Endothelial cell of umbilical vein (primary cell): ENCODE results near the gene BEND3. TPM values are rescaled to one million over a fixed set of nuclear protein-coding genes. Genes with fewer than 3 reads are reported as not detected.

Source experiments
- BruUV-seq: library from RNA; stranded (reverse); fragments of 400-500 nt; replicated peaks from 2 replicates; lab custom pipeline; 2021; lab: Mats Ljungman, UMichigan
- CTCF ChIA-PET: fragments of 300-600, 350-600 bp; sonication (Branson Sonifier 250); formaldehyde crosslinking; loops from one replicate; lab custom pipeline; 2021; ENCODE audit warnings: antibody characterized with exemption, inconsistent platforms; lab: Charles Lee
- POLR2A ChIA-PET: fragments of 300-600, 350-600 bp; sonication (Branson Sonifier 250); formaldehyde crosslinking; loops from one replicate; lab custom pipeline; 2021; ENCODE audit warnings: antibody characterized with exemption, inconsistent platforms; lab: Charles Lee
- DNase-seq: peaks from one replicate; pipeline ENCODE4 v3.0.0-alpha.2; 2011; ENCODE audit warnings: low read depth, low spot score
- FAIRE-seq: peaks from 2 replicates; lab custom pipeline; 2011; peaks lifted over from hg19 to GRCh38; lab: Jason Lieb, UNC
- H2AFZ ChIP-seq: 2 replicates; pipeline ENCODE4 v1.6.0; 2012; ENCODE audit warnings: low read depth, low read length, control low read depth, inconsistent platforms
- H3K27ac ChIP-seq: 2 replicates; pipeline ENCODE4 v1.5.1; 2011; ENCODE audit warnings: low read depth, mild to moderate bottlenecking, control low read depth, low read length, moderate library complexity; ENCODE audit not compliant: insufficient read depth
- H3K27me3 ChIP-seq, 2 experiments: 2 replicates each; pipeline versions ENCODE4 v1.6.0 to v1.6.1; 2011; ENCODE audit warnings: low read length in 2 of 2, mixed read lengths in 1 of 2; ENCODE audit not compliant: control insufficient read depth in 2 of 2, insufficient read depth in 2 of 2
- H3K36me3 ChIP-seq, 2 experiments: 2 replicates in 1 of 2; 3 replicates in 1 of 2; pipeline ENCODE4 v1.5.1; 2011; ENCODE audit warnings: low read length in 2 of 2, mild to moderate bottlenecking in 1 of 2, moderate library complexity in 1 of 2; ENCODE audit not compliant: control insufficient read depth in 2 of 2, insufficient read depth in 2 of 2; ENCODE audit errors: extremely low read depth in 1 of 2
- H3K4me1 ChIP-seq: 3 replicates; pipeline ENCODE4 v1.5.1; 2011; ENCODE audit warnings: mild to moderate bottlenecking, low read length; ENCODE audit not compliant: control insufficient read depth, insufficient read depth; ENCODE audit errors: extremely low read depth
- H3K4me2 ChIP-seq: 2 replicates; pipeline ENCODE4 v1.6.1; 2011; ENCODE audit warnings: low read length, control low read depth, mixed read lengths; ENCODE audit not compliant: insufficient read depth
- H3K4me3 ChIP-seq, 3 experiments: fragments of 200-600 bp in 1 of 3; sonication (generic), shearing (Covaris generic) in 1 of 3; replicated peaks in 1 of 3; 2 replicates each; pipeline ENCODE4 v1.5.1; 2011 to 2016; ENCODE audit warnings: control low read depth in 3 of 3, low read length in 3 of 3, mild to moderate bottlenecking in 2 of 3, inconsistent platforms in 1 of 3, low read depth in 1 of 3, moderate library complexity in 1 of 3; ENCODE audit not compliant: insufficient read depth in 1 of 3
- H3K79me2 ChIP-seq: 2 replicates; pipeline ENCODE4 v1.6.0; 2012; ENCODE audit warnings: low read length, inconsistent platforms; ENCODE audit not compliant: control insufficient read depth, insufficient read depth
- H3K9ac ChIP-seq: replicated peaks from 2 replicates; pipeline ENCODE3; 2011; ENCODE audit warnings: low read length, control low read depth; ENCODE audit not compliant: insufficient read depth; ENCODE audit errors: extremely low read depth
- H3K9me1 ChIP-seq: replicated peaks from 3 replicates; pipeline ENCODE4 v1.6.0; 2011; ENCODE audit warnings: mild to moderate bottlenecking, low read length; ENCODE audit not compliant: control insufficient read depth, insufficient read depth; ENCODE audit errors: extremely low read depth
- H3K9me3 ChIP-seq: replicated peaks from 2 replicates; pipeline ENCODE4 v1.5.1; 2012; ENCODE audit warnings: low read length, inconsistent platforms; ENCODE audit not compliant: control insufficient read depth, insufficient read depth
- H4K20me1 ChIP-seq: replicated peaks from 2 replicates; pipeline ENCODE3; 2011; ENCODE audit warnings: mild to moderate bottlenecking, low read length; ENCODE audit not compliant: control insufficient read depth, insufficient read depth; ENCODE audit errors: extremely low read depth
- EZH2 ChIP-seq: IDR thresholded peaks from 2 replicates; pipeline ENCODE4 v1.6.1; 2012; ENCODE audit warnings: borderline replicate concordance, low read depth, mild to moderate bottlenecking, moderate library complexity, low read length, inconsistent platforms; ENCODE audit not compliant: severe bottlenecking
- FOS ChIP-seq: IDR thresholded peaks from 2 replicates; pipeline ENCODE4 v1.6.1; 2011; ENCODE audit warnings: mild to moderate bottlenecking, low read length, moderate library complexity, borderline replicate concordance; ENCODE audit not compliant: insufficient read depth
- GATA2 ChIP-seq: IDR thresholded peaks from 2 replicates; pipeline ENCODE4 v1.7.0; 2011; ENCODE audit warnings: low read depth, mild to moderate bottlenecking, moderate library complexity, mixed read lengths, low read length; ENCODE audit not compliant: insufficient read length, insufficient read depth
- JUN ChIP-seq: IDR thresholded peaks from 2 replicates; pipeline ENCODE4 v1.6.1; 2011; ENCODE audit warnings: borderline replicate concordance, low read depth; ENCODE audit not compliant: insufficient read length, insufficient read depth
- MYC ChIP-seq: IDR thresholded peaks from one replicate; pipeline ENCODE4 v1.6.1; 2011; ENCODE audit warnings: mild to moderate bottlenecking, low read depth, low read length
- POLR2A ChIP-seq: IDR thresholded peaks from 2 replicates; pipeline ENCODE4 v1.6.1; 2012; ENCODE audit warnings: low read depth, mild to moderate bottlenecking, control low read depth, low read length
- POLR2AphosphoS5 ChIP-seq: IDR thresholded peaks from 2 replicates; pipeline ENCODE4 v1.6.1; 2012; ENCODE audit warnings: low read depth, mild to moderate bottlenecking, control low read depth, low read length, moderate library complexity; ENCODE audit not compliant: insufficient read depth
- dilution Hi-C: fragments of 300-500 bp; cut with MboI; formaldehyde crosslinking; loops from one replicate; pipeline ENCODE4 v1.15.0; 2019; ENCODE audit warnings: low sequenced_read_pairs; ENCODE audit not compliant: extremely low pct_ligation_motif_present
- intact Hi-C: fragments of 100-400 bp; cut with micrococcal nuclease; formaldehyde crosslinking; loops from one replicate; pipeline ENCODE4 v1.10.0; 2022
- polyA plus RNA-seq, 4 experiments: library from polyadenylated mRNA; depleted of rRNA in 3 of 4; stranded (reverse) in 3 of 4; unstranded in 1 of 4; fragments of >200 nt; gene quantifications; 2 replicates each; pipeline versions ENCODE4 v1.2.1 to v1.2.3, GENCODE V29; 2011 to 2012; ENCODE audit warnings: missing spikeins in 1 of 4
- total RNA-seq: library from RNA; stranded (reverse); gene quantifications from 2 replicates; pipeline ENCODE4 v1.2.3, GENCODE V29; 2021
- TF ChIP-seq, protein P1 (sequence below): IDR thresholded peaks from 2 replicates; pipeline ENCODE4 v1.6.1; 2011; ENCODE audit not compliant: insufficient read depth, insufficient read length
- TF ChIP-seq, protein P2 (sequence below), 2 donors: IDR thresholded peaks; 1 replicate in 1 of 2; 2 replicates in 1 of 2; pipeline ENCODE4 v1.5.1; 2011; ENCODE audit warnings: low read length in 2 of 2, mild to moderate bottlenecking in 2 of 2, moderate library complexity in 2 of 2, control low read depth in 1 of 2, inconsistent platforms in 1 of 2, low read depth in 1 of 2; ENCODE audit not compliant: insufficient read depth in 1 of 2; ENCODE audit errors: extremely low read depth in 1 of 2

BEND3 gene
- total and polyA plus RNA-seq, 2 donors (not counting 3 experiments of a cell fraction or from before 2014, with no cell fraction given) = 1.6 to 4.8 TPM

DNA sequence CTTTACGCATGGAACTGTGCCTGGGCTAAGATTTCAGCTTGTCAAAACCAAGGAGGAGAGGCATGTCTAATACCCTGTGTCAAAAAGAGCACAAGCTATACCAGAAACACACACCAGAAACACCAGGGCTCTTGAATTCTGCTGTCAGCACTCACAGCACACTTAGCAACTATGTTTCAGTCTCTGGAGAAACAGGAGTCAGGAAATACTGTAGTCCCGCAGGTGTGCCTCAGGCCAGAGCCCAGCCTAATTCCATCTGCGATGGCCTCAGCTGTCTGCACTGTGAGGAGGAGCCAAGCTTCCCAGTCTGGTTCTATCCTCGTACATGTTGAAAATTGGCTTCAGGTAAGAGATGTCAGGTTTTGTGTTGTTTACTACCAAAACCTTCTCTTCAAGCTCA, 55.7 kb downstream of the BEND3 start:
- H3K9ac ChIP-seq = no peak overlapping the region
- H3K27ac ChIP-seq = no peak overlapping the region
- no peaks in the 10 kb centered on the region for H3K79me2 ChIP-seq
- dilution Hi-C loops = no loop called here
- ChIA-PET CTCF (no interaction called here), POLR2A (no interaction called here)
- no peaks in the 10 kb centered on the region for H3K36me3 ChIP-seq
- intact Hi-C loops = no loop called here
- TF ChIP-seq, protein P1, sequence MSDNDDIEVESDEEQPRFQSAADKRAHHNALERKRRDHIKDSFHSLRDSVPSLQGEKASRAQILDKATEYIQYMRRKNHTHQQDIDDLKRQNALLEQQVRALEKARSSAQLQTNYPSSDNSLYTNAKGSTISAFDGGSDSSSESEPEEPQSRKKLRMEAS = no peak
- TF ChIP-seq POLR2A (no peak), EZH2 (no peak)
- H3K4me1 ChIP-seq = no peaks in the 10 kb centered on the region
- H3K9me3 ChIP-seq = no peaks in the 10 kb centered on the region
- H3K4me3 ChIP-seq = no peak overlapping the region
- no peaks in the 10 kb centered on the region for H3K9me1 ChIP-seq
- no TSS peak for BruUV-seq
- H4K20me1 ChIP-seq = no peaks in the 10 kb centered on the region
- H3K27me3 ChIP-seq = peaks cover 0 to 1% of the 10 kb centered on the region in 2 experiments
- no peak overlapping the region for H2AFZ ChIP-seq
- H3K4me2 ChIP-seq = no peak overlapping the region
- FAIRE-seq = no peak
- no peak for DNase-seq

DNA sequence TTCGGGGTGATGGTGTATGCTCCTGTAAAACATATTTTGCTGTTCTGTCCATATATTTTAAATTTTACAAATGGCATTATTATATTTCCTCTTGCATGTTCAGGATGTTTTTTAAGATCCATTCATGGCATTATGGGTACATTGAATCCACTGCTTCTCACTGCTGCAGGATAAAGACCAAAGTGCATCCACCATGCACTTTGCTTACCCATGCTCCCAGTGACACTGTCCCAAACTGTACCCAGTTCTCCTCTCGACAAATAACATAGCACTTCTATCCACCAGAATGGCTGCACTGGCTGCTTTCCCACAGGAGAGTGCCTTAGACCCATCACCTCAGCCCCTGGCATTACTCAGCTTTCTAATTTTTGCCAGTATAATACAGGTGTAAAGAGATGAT, 57.6 kb downstream of the BEND3 start:
- Histone ChIP-seq H3K9me3 (no peaks in the 10 kb centered on the region), H3K4me3 (no peak overlapping the region), H3K27ac (no peak overlapping the region), H3K27me3 (peaks cover 0 to 1% of the 10 kb centered on the region in 2 experiments), H3K36me3 (no peaks in the 10 kb centered on the region), H4K20me1 (no peaks in the 10 kb centered on the region), H3K4me2 (no peak overlapping the region), H3K9ac (no peak overlapping the region), H2AFZ (no peak overlapping the region), H3K4me1 (no peaks in the 10 kb centered on the region), H3K79me2 (no peaks in the 10 kb centered on the region), H3K9me1 (no peaks in the 10 kb centered on the region)
- ChIA-PET CTCF (interaction anchor here (0.5 kb wide), 1 partner anchor 10 kb away, joined by 3 read pairs; no protein-coding TSS in a partner anchor), POLR2A (no interaction called here)
- BruUV-seq = no TSS peak
- TF ChIP-seq EZH2 (no peak), GATA2 (no peak), POLR2A (no peak), POLR2AphosphoS5 (no peak), MYC (no peak), FOS (no peak), JUN (no peak)
- TF ChIP-seq, protein P1 = no peak
- TF ChIP-seq, protein P2, sequence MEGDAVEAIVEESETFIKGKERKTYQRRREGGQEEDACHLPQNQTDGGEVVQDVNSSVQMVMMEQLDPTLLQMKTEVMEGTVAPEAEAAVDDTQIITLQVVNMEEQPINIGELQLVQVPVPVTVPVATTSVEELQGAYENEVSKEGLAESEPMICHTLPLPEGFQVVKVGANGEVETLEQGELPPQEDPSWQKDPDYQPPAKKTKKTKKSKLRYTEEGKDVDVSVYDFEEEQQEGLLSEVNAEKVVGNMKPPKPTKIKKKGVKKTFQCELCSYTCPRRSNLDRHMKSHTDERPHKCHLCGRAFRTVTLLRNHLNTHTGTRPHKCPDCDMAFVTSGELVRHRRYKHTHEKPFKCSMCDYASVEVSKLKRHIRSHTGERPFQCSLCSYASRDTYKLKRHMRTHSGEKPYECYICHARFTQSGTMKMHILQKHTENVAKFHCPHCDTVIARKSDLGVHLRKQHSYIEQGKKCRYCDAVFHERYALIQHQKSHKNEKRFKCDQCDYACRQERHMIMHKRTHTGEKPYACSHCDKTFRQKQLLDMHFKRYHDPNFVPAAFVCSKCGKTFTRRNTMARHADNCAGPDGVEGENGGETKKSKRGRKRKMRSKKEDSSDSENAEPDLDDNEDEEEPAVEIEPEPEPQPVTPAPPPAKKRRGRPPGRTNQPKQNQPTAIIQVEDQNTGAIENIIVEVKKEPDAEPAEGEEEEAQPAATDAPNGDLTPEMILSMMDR (IDR thresholded peaks at IDR 0.05; ENCODE audit: extremely low read depth in 1 of 2, insufficient read depth in 1 of 2, low read depth in 1 of 2, low read length in 2 of 2) = no peak
- no peak for FAIRE-seq
- dilution Hi-C loops (no loop called here), intact Hi-C loops (no loop called here)
- DNase-seq = no peak
